Endothelial cell of umbilical vein (primary cell): ENCODE results near the gene COL20A1. TPM values are rescaled to one million over a fixed set of nuclear protein-coding genes. Genes with fewer than 3 reads are reported as not detected.

Experiments
- BruUV-seq: library from RNA; stranded (reverse); fragments of 400-500 nt; replicated peaks from 2 replicates; lab custom pipeline; 2021; lab: Mats Ljungman, UMichigan
- CTCF ChIA-PET: fragments of 300-600, 350-600 bp; sonication (Branson Sonifier 250); formaldehyde crosslinking; loops from one replicate; lab custom pipeline; 2021; ENCODE audit warnings: antibody characterized with exemption, inconsistent platforms; lab: Charles Lee
- POLR2A ChIA-PET: fragments of 300-600, 350-600 bp; sonication (Branson Sonifier 250); formaldehyde crosslinking; loops from one replicate; lab custom pipeline; 2021; ENCODE audit warnings: antibody characterized with exemption, inconsistent platforms; lab: Charles Lee
- DNase-seq: peaks from one replicate; pipeline ENCODE4 v3.0.0-alpha.2; 2011; ENCODE audit warnings: low read depth, low spot score
- FAIRE-seq: peaks from 2 replicates; lab custom pipeline; 2011; peaks lifted over from hg19 to GRCh38; lab: Jason Lieb, UNC
- H2AFZ ChIP-seq: 2 replicates; pipeline ENCODE4 v1.6.0; 2012; ENCODE audit warnings: low read depth, low read length, control low read depth, inconsistent platforms
- H3K27ac ChIP-seq: 2 replicates; pipeline ENCODE4 v1.5.1; 2011; ENCODE audit warnings: low read depth, mild to moderate bottlenecking, control low read depth, low read length, moderate library complexity; ENCODE audit not compliant: insufficient read depth
- H3K27me3 ChIP-seq, 2 experiments: 2 replicates each; pipeline versions ENCODE4 v1.6.0 to v1.6.1; 2011; ENCODE audit warnings: low read length in 2 of 2, mixed read lengths in 1 of 2; ENCODE audit not compliant: control insufficient read depth in 2 of 2, insufficient read depth in 2 of 2
- H3K36me3 ChIP-seq, 2 experiments: 2 replicates in 1 of 2; 3 replicates in 1 of 2; pipeline ENCODE4 v1.5.1; 2011; ENCODE audit warnings: low read length in 2 of 2, mild to moderate bottlenecking in 1 of 2, moderate library complexity in 1 of 2; ENCODE audit not compliant: control insufficient read depth in 2 of 2, insufficient read depth in 2 of 2; ENCODE audit errors: extremely low read depth in 1 of 2
- H3K4me1 ChIP-seq: 3 replicates; pipeline ENCODE4 v1.5.1; 2011; ENCODE audit warnings: mild to moderate bottlenecking, low read length; ENCODE audit not compliant: control insufficient read depth, insufficient read depth; ENCODE audit errors: extremely low read depth
- H3K4me2 ChIP-seq: 2 replicates; pipeline ENCODE4 v1.6.1; 2011; ENCODE audit warnings: low read length, control low read depth, mixed read lengths; ENCODE audit not compliant: insufficient read depth
- H3K4me3 ChIP-seq, 3 experiments: fragments of 200-600 bp in 1 of 3; sonication (generic), shearing (Covaris generic) in 1 of 3; replicated peaks in 1 of 3; 2 replicates each; pipeline ENCODE4 v1.5.1; 2011 to 2016; ENCODE audit warnings: control low read depth in 3 of 3, low read length in 3 of 3, mild to moderate bottlenecking in 2 of 3, inconsistent platforms in 1 of 3, low read depth in 1 of 3, moderate library complexity in 1 of 3; ENCODE audit not compliant: insufficient read depth in 1 of 3
- H3K79me2 ChIP-seq: 2 replicates; pipeline ENCODE4 v1.6.0; 2012; ENCODE audit warnings: low read length, inconsistent platforms; ENCODE audit not compliant: control insufficient read depth, insufficient read depth
- H3K9ac ChIP-seq: replicated peaks from 2 replicates; pipeline ENCODE3; 2011; ENCODE audit warnings: low read length, control low read depth; ENCODE audit not compliant: insufficient read depth; ENCODE audit errors: extremely low read depth
- H3K9me1 ChIP-seq: replicated peaks from 3 replicates; pipeline ENCODE4 v1.6.0; 2011; ENCODE audit warnings: mild to moderate bottlenecking, low read length; ENCODE audit not compliant: control insufficient read depth, insufficient read depth; ENCODE audit errors: extremely low read depth
- H3K9me3 ChIP-seq: replicated peaks from 2 replicates; pipeline ENCODE4 v1.5.1; 2012; ENCODE audit warnings: low read length, inconsistent platforms; ENCODE audit not compliant: control insufficient read depth, insufficient read depth
- H4K20me1 ChIP-seq: replicated peaks from 2 replicates; pipeline ENCODE3; 2011; ENCODE audit warnings: mild to moderate bottlenecking, low read length; ENCODE audit not compliant: control insufficient read depth, insufficient read depth; ENCODE audit errors: extremely low read depth
- CTCF ChIP-seq, 2 donors: IDR thresholded peaks; 1 replicate in 1 of 2; 2 replicates in 1 of 2; pipeline ENCODE4 v1.5.1; 2011; ENCODE audit warnings: low read length in 2 of 2, mild to moderate bottlenecking in 2 of 2, moderate library complexity in 2 of 2, control low read depth in 1 of 2, inconsistent platforms in 1 of 2, low read depth in 1 of 2; ENCODE audit not compliant: insufficient read depth in 1 of 2; ENCODE audit errors: extremely low read depth in 1 of 2
- EZH2 ChIP-seq: IDR thresholded peaks from 2 replicates; pipeline ENCODE4 v1.6.1; 2012; ENCODE audit warnings: borderline replicate concordance, low read depth, mild to moderate bottlenecking, moderate library complexity, low read length, inconsistent platforms; ENCODE audit not compliant: severe bottlenecking
- FOS ChIP-seq: IDR thresholded peaks from 2 replicates; pipeline ENCODE4 v1.6.1; 2011; ENCODE audit warnings: mild to moderate bottlenecking, low read length, moderate library complexity, borderline replicate concordance; ENCODE audit not compliant: insufficient read depth
- JUN ChIP-seq: IDR thresholded peaks from 2 replicates; pipeline ENCODE4 v1.6.1; 2011; ENCODE audit warnings: borderline replicate concordance, low read depth; ENCODE audit not compliant: insufficient read length, insufficient read depth
- MYC ChIP-seq: IDR thresholded peaks from one replicate; pipeline ENCODE4 v1.6.1; 2011; ENCODE audit warnings: mild to moderate bottlenecking, low read depth, low read length
- POLR2A ChIP-seq: IDR thresholded peaks from 2 replicates; pipeline ENCODE4 v1.6.1; 2012; ENCODE audit warnings: low read depth, mild to moderate bottlenecking, control low read depth, low read length
- POLR2AphosphoS5 ChIP-seq: IDR thresholded peaks from 2 replicates; pipeline ENCODE4 v1.6.1; 2012; ENCODE audit warnings: low read depth, mild to moderate bottlenecking, control low read depth, low read length, moderate library complexity; ENCODE audit not compliant: insufficient read depth
- dilution Hi-C: fragments of 300-500 bp; cut with MboI; formaldehyde crosslinking; loops from one replicate; pipeline ENCODE4 v1.15.0; 2019; ENCODE audit warnings: low sequenced_read_pairs; ENCODE audit not compliant: extremely low pct_ligation_motif_present
- intact Hi-C: fragments of 100-400 bp; cut with micrococcal nuclease; formaldehyde crosslinking; loops from one replicate; pipeline ENCODE4 v1.10.0; 2022
- polyA plus RNA-seq, 4 experiments: library from polyadenylated mRNA; depleted of rRNA in 3 of 4; stranded (reverse) in 3 of 4; unstranded in 1 of 4; fragments of >200 nt; gene quantifications; 2 replicates each; pipeline versions ENCODE4 v1.2.1 to v1.2.3, GENCODE V29; 2011 to 2012; ENCODE audit warnings: missing spikeins in 1 of 4
- total RNA-seq: library from RNA; stranded (reverse); gene quantifications from 2 replicates; pipeline ENCODE4 v1.2.3, GENCODE V29; 2021
- TF ChIP-seq, protein P1 (sequence below): IDR thresholded peaks from 2 replicates; pipeline ENCODE4 v1.6.1; 2011; ENCODE audit not compliant: insufficient read depth, insufficient read length

COL20A1 gene
- total and polyA plus RNA-seq, 2 donors (not counting 3 experiments of a cell fraction or from before 2014, with no cell fraction given) = not detected

- Histone ChIP-seq H2AFZ (no peak overlapping the region), H3K9me3 (no peaks in the 10 kb centered on the region), H3K4me3 (no peak overlapping the region), H3K9me1 (no peaks in the 10 kb centered on the region), H3K79me2 (no peaks in the 10 kb centered on the region), H3K4me1 (no peaks in the 10 kb centered on the region), H3K9ac (no peak overlapping the region), H3K4me2 (no peak overlapping the region), H3K27ac (no peak overlapping the region), H3K36me3 (no peaks in the 10 kb centered on the region), H4K20me1 (no peaks in the 10 kb centered on the region), H3K27me3 (peaks cover 9 to 15% of the 10 kb centered on the region in 2 experiments)
- intact Hi-C loops = no loop called here
- POLR2A ChIA-PET = no interaction called here
- no TSS peak for BruUV-seq
- dilution Hi-C loops = no loop called here
- TF ChIP-seq MYC = no peak
- no peak for TF ChIP-seq POLR2A
- DNase-seq (no peak), FAIRE-seq (no peak)
- CTCF ChIA-PET = interaction anchor here (0.9 kb wide), 1 partner anchor 38 kb away, joined by 4 read pairs; no protein-coding TSS in a partner anchor
Measured at GRCh38 chr20:63261060-63261794, 31.8 kb upstream of the COL20A1 start.

DNA sequence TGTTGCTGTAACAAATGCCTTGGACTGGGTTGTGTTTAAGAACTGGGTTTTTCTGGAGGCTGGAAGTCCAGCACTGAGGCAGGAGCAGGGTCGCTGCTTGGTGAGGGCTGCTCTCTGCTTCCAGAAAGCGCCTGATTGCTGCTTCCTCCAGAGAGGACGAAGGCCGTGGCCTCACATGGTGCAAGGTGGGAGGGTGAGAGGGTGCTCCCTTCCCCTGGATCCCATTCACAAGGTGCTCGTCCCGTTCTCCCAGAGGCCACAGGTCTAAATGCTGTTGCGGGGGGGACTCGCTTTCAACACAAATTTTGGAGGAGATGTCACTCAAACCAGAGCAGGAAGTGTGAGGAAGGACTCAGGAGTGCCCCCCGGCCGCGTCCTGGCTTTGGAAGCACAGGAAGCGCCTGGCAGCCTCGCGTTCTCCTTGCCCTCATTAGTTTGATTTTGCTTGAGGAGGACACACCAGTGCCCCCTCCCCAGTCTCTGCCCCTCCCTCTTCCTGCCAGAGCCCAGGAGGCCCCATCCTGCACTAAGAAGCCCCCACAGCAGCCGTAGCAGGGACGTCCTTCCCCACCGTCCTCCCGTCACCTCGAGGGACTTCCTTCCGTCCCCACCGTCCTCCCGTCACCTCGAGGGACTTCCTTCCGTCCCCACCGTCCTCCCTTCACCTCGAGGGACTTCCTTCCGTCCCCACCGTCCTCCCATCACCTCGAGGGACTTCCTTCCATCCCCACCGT lies 31.0 kb upstream of the COL20A1 start:
- no TSS peak for BruUV-seq
- no peak overlapping the region for H2AFZ ChIP-seq

More for the DNA sequence above, 31.0 kb upstream of the COL20A1 start:
- no peaks in the 10 kb centered on the region for H4K20me1 ChIP-seq
- intact Hi-C loops (no loop called here), dilution Hi-C loops (no loop called here)
- no peak overlapping the region for H3K4me3 ChIP-seq
- DNase-seq = no peak
- H3K4me1 ChIP-seq = no peaks in the 10 kb centered on the region
- H3K4me2 ChIP-seq = no peak overlapping the region
- TF ChIP-seq JUN (no peak), CTCF (IDR thresholded peaks at IDR 0.05; ENCODE audit: extremely low read depth in 1 of 2, insufficient read depth in 1 of 2, low read depth in 1 of 2, low read length in 2 of 2) (no peak), POLR2AphosphoS5 (no peak), POLR2A (no peak), FOS (no peak), EZH2 (no peak), MYC (no peak)
- TF ChIP-seq, protein P1, sequence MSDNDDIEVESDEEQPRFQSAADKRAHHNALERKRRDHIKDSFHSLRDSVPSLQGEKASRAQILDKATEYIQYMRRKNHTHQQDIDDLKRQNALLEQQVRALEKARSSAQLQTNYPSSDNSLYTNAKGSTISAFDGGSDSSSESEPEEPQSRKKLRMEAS = no peak
- no peak overlapping the region for H3K27ac ChIP-seq
- CTCF ChIA-PET = no interaction called here
- H3K9ac ChIP-seq = no peak overlapping the region
- H3K9me1 ChIP-seq = no peaks in the 10 kb centered on the region
- no peaks in the 10 kb centered on the region for H3K36me3 ChIP-seq
- POLR2A ChIA-PET = no interaction called here
- H3K9me3 ChIP-seq = no peaks in the 10 kb centered on the region
- FAIRE-seq = no peak
- no peaks in the 10 kb centered on the region for H3K79me2 ChIP-seq
- peaks cover 9 to 10% of the 10 kb centered on the region in 2 experiments for H3K27me3 ChIP-seq
